GM12878 (cell line): ENCODE measurements around the gene MATN1. TPM values are rescaled to one million over a fixed set of nuclear protein-coding genes. Genes with fewer than 3 reads are reported as not detected.

Source experiments
- ATAC-seq: fragments of 200-7000 bp; cut with Tn5 transposase; 3 replicates; pipeline ENCODE4 v1.9.1; 2020; ENCODE audit warnings: mild to moderate bottlenecking, moderate library complexity
- BruUV-seq: library from RNA; stranded (reverse); fragments of 400-500 nt; replicated peaks from 2 replicates; lab custom pipeline; 2021; lab: Mats Ljungman, UMichigan
- CTCF ChIA-PET: fragments of 300-600 bp; sonication (Branson Sonifier 250); formaldehyde crosslinking; extraction: SDS; loops from one replicate; lab custom pipeline; 2021; ENCODE audit warnings: inconsistent platforms; lab: Yijun Ruan, JAX
- POLR2A ChIA-PET: fragments of 350-600 bp; formaldehyde crosslinking; extraction: SDS; loops from one replicate; lab custom pipeline; 2021; ENCODE audit warnings: inconsistent platforms; lab: Charles Lee
- RAD21 ChIA-PET: fragments of 300-600 bp; sonication (Branson Sonifier 250); formaldehyde crosslinking; loops from one replicate; lab custom pipeline; 2023; ENCODE audit warnings: antibody characterized with exemption; ENCODE audit not compliant: unreplicated experiment; lab: Charles Lee
- SMC1A ChIA-PET: fragments of 300-600 bp; sonication (Branson Sonifier 250); formaldehyde crosslinking; loops from one replicate; lab custom pipeline; 2023; ENCODE audit not compliant: unreplicated experiment, uncharacterized antibody; lab: Charles Lee
- DNase-seq: peaks from one replicate; pipeline ENCODE4 v3.0.0-alpha.2; 2011; ENCODE audit warnings: low read depth, low spot score
- FAIRE-seq: peaks from 3 replicates; lab custom pipeline; 2011; peaks lifted over from hg19 to GRCh38; lab: Jason Lieb, UNC
- H2AFZ ChIP-seq: 2 replicates; pipeline ENCODE4 v1.6.0; 2011; ENCODE audit warnings: low read depth, low read length, control low read depth; ENCODE audit not compliant: control insufficient read depth
- H3K27ac ChIP-seq: 2 replicates; pipeline ENCODE4 v1.5.1; 2011; ENCODE audit warnings: control low read depth; ENCODE audit not compliant: control insufficient read depth, insufficient read depth
- H3K27me3 ChIP-seq, 2 experiments: replicated peaks in 1 of 2; 2 replicates each; pipeline versions ENCODE4 v1.6.0 to v1.6.1; 2011; ENCODE audit warnings: low read length in 1 of 2; ENCODE audit not compliant: control insufficient read depth in 2 of 2, insufficient read depth in 2 of 2
- H3K36me3 ChIP-seq, 2 experiments: 2 replicates each; pipeline ENCODE4 v1.5.1; 2011; ENCODE audit warnings: low read length in 1 of 2; ENCODE audit not compliant: control insufficient read depth in 2 of 2, insufficient read depth in 2 of 2
- H3K4me1 ChIP-seq: 2 replicates; pipeline ENCODE4 v1.6.1; 2011; ENCODE audit warnings: mild to moderate bottlenecking, low read length, moderate library complexity, mixed read lengths; ENCODE audit not compliant: control insufficient read depth, insufficient read depth
- H3K4me2 ChIP-seq: 2 replicates; pipeline ENCODE4 v1.6.0; 2011; ENCODE audit warnings: control low read depth; ENCODE audit not compliant: control insufficient read depth, insufficient read depth
- H3K4me3 ChIP-seq: fragments of 200-600 bp; sonication (generic); 2 replicates; pipeline ENCODE4 v1.5.1; 2016
- H3K79me2 ChIP-seq: 2 replicates; pipeline ENCODE4 v1.6.0; 2011; ENCODE audit warnings: low read length; ENCODE audit not compliant: control insufficient read depth, insufficient read depth
- H3K9ac ChIP-seq: 2 replicates; pipeline ENCODE4 v1.8.0; 2011; ENCODE audit warnings: low read length, control low read depth, mixed read lengths; ENCODE audit not compliant: control insufficient read depth, insufficient read depth
- H3K9me3 ChIP-seq: replicated peaks from 3 replicates; pipeline ENCODE4 v1.5.1; 2011; ENCODE audit warnings: mild to moderate bottlenecking, low read length; ENCODE audit not compliant: control insufficient read depth, insufficient read depth
- H4K20me1 ChIP-seq: 2 replicates; pipeline ENCODE4 v1.6.0; 2011; ENCODE audit not compliant: control insufficient read depth, insufficient read depth
- CEBPB ChIP-seq, 2 experiments: fragments of 150-350 bp in 1 of 2; IDR thresholded peaks; 2 replicates each; pipeline ENCODE4 v1.6.1; 2012 to 2014; ENCODE audit warnings: low read depth in 2 of 2, low read length in 2 of 2, borderline replicate concordance in 1 of 2, inconsistent platforms in 1 of 2
- CEBPZ ChIP-seq: fragments of 150-350 bp; IDR thresholded peaks from 2 replicates; pipeline ENCODE4 v1.6.1; 2016; ENCODE audit warnings: low read depth, low read length
- CREB1 ChIP-seq: IDR thresholded peaks from 2 replicates; pipeline ENCODE4 v1.6.1; 2012; ENCODE audit warnings: low read depth, mild to moderate bottlenecking, inconsistent platforms
- IKZF1 ChIP-seq: fragments of 450-650 bp; conservative IDR thresholded peaks from 2 replicates; pipeline ENCODE4 v1.6.1; 2017; ENCODE audit warnings: antibody characterized with exemption, mild to moderate bottlenecking
- KLF5 ChIP-seq: fragments of 450-650 bp; IDR thresholded peaks from 2 replicates; pipeline ENCODE4 v1.6.1; 2014; ENCODE audit warnings: mild to moderate bottlenecking; ENCODE audit not compliant: partially characterized antibody
- MTA2 ChIP-seq: fragments of 450-650 bp; IDR thresholded peaks from 2 replicates; pipeline ENCODE4 v1.6.1; 2016; ENCODE audit warnings: low read depth, mild to moderate bottlenecking, moderate library complexity
- MXI1 ChIP-seq: fragments of 150-350 bp; IDR thresholded peaks from 2 replicates; pipeline ENCODE4 v1.6.1; 2011; ENCODE audit warnings: low read depth, mild to moderate bottlenecking, inconsistent platforms, low read length, improper control_type of control experiment
- NR2C1 ChIP-seq: fragments of 450-650 bp; IDR thresholded peaks from 2 replicates; pipeline ENCODE4 v1.6.1; 2017; ENCODE audit warnings: antibody characterized with exemption, mild to moderate bottlenecking, moderate library complexity
- NR2C2 ChIP-seq: IDR thresholded peaks from 2 replicates; pipeline ENCODE4 v1.6.1; 2011; ENCODE audit warnings: borderline replicate concordance, low read depth; ENCODE audit not compliant: control insufficient read depth, insufficient read length
- NR2F1 ChIP-seq: fragments of 450-650 bp; conservative IDR thresholded peaks from 2 replicates; pipeline ENCODE4 v1.6.1; 2017; ENCODE audit warnings: mild to moderate bottlenecking
- PAX8 ChIP-seq: fragments of 450-650 bp; IDR thresholded peaks from 2 replicates; pipeline ENCODE4 v1.6.1; 2017; ENCODE audit warnings: mild to moderate bottlenecking, moderate library complexity
- PML ChIP-seq: IDR thresholded peaks from 2 replicates; pipeline ENCODE4 v1.6.1; 2012; ENCODE audit warnings: low read length, inconsistent platforms
- RCOR1 ChIP-seq: conservative IDR thresholded peaks from 2 replicates; pipeline ENCODE4 v1.6.1; 2012; ENCODE audit warnings: low read depth, low read length, improper control_type of control experiment
- SMAD1 ChIP-seq: fragments of 450-650 bp; IDR thresholded peaks from 2 replicates; pipeline ENCODE4 v1.6.1; 2018; ENCODE audit warnings: mild to moderate bottlenecking, low read depth; ENCODE audit not compliant: partially characterized antibody
- SMARCA5 ChIP-seq: fragments of 450-650 bp; IDR thresholded peaks from 2 replicates; pipeline ENCODE4 v1.6.1; 2017; ENCODE audit warnings: mild to moderate bottlenecking
- TCF12 ChIP-seq: IDR thresholded peaks from 2 replicates; pipeline ENCODE4 v1.6.1; 2011; ENCODE audit warnings: low read depth, mild to moderate bottlenecking, low read length
- TCF3 ChIP-seq: IDR thresholded peaks from 2 replicates; pipeline ENCODE4 v1.6.1; 2012; ENCODE audit warnings: low read depth, mild to moderate bottlenecking, low read length, borderline replicate concordance; ENCODE audit not compliant: insufficient read depth
- WRNIP1 ChIP-seq: IDR thresholded peaks from 2 replicates; pipeline ENCODE4 v1.6.1; 2011; ENCODE audit warnings: low read depth, low read length, improper control_type of control experiment, borderline replicate concordance
- ZZZ3 ChIP-seq: IDR thresholded peaks from 2 replicates; pipeline ENCODE4 v1.6.1; 2011; ENCODE audit warnings: low read depth; ENCODE audit not compliant: control insufficient read depth, insufficient read length
- WGBS: methylation state at CpG from one replicate; pipeline ENCODE4 v1.1.6; 2016; ENCODE audit warnings: low lambda C conversion rate; ENCODE audit not compliant: insufficient replicate concordance, insufficient coverage; ENCODE audit errors: missing lambda C conversion rate; 5-methylcytosine and 5-hydroxymethylcytosine counted together
- in situ Hi-C: fragments of 300-500 bp; cut with MboI; formaldehyde crosslinking; loops from 9 replicates; pipeline ENCODE4 v1.14.3; 2018; ENCODE audit warnings: mixed read lengths
- intact Hi-C: fragments of 100-400 bp; cut with micrococcal nuclease; formaldehyde crosslinking; loops from one replicate; pipeline ENCODE4 v1.14.2; 2022; ENCODE audit not compliant: unreplicated experiment
- polyA plus RNA-seq, 11 experiments: library from polyadenylated mRNA; depleted of rRNA in 4 of 11; unstranded in 6 of 11; stranded (reverse) in 5 of 11; fragments of >200 nt; fragmentation: Nextera tagmentation in 4 of 11; fragmentation: Illumina TruSeq in 1 of 11; extraction: Ambion mirVana in 4 of 11; extraction: Trizol in 1 of 11; gene quantifications; 1 replicate in 1 of 11; 2 replicates in 10 of 11; pipeline versions ENCODE4 v1.2.1 to v1.2.3, GENCODE V29; 2011 to 2016; ENCODE audit warnings: inconsistent platforms in 2 of 11, missing spikeins in 2 of 11, low read depth in 1 of 11
- total RNA-seq, 4 experiments: library from RNA; depleted of rRNA in 3 of 4; stranded (reverse); fragments of >200 nt in 3 of 4; fragmentation: Illumina TruSeq in 1 of 4; extraction: Trizol in 1 of 4; gene quantifications; 2 replicates each; pipeline versions ENCODE4 v1.2.1 to v1.2.3, GENCODE V29; 2013 to 2021
- TF ChIP-seq, protein P1 (sequence below): fragments of 450-650 bp; conservative IDR thresholded peaks from 2 replicates; pipeline ENCODE4 v1.6.1; 2017; ENCODE audit warnings: mild to moderate bottlenecking, moderate library complexity

MATN1 gene
- total and polyA plus RNA-seq, 10 of the 15 experiments (the other 5 are each of a cell fraction or from before 2014, with no cell fraction given) = 0.04 to 0.50 (median 0.10) TPM; not detected in 1

GRCh38 chr1:30754684-30755171 lies 31.3 kb upstream of the MATN1 start:
- ChIA-PET RAD21 (interaction anchor here (0.8 to 17.1 kb wide), 8 partner anchors 5 to 752 kb away, joined by 3 to 462 read pairs (median 126); partner anchors contain the start of gene LAPTM5), POLR2A (interaction anchor here (0.9 to 22.5 kb wide), 6 partner anchors 6 to 28 kb away, joined by 3 to 741 read pairs (median 51); partner anchors contain the start of gene LAPTM5), CTCF (interaction anchor here (0.7 to 16.5 kb wide), 12 partner anchors 8 to 34 kb away, joined by 3 to 161 read pairs (median 5); no protein-coding TSS in a partner anchor), SMC1A (interaction anchor here (1.5 to 24.8 kb wide), 5 partner anchors 4 to 26 kb away, joined by 4 to 556 read pairs (median 440); partner anchors contain the start of genes LAPTM5 and MATN1)
- in situ Hi-C loops = loop anchor here (10.0 kb wide), 1 partner anchor 1180 kb away; the partner anchor contains the start of gene PTP4A2
- no peaks in the 10 kb centered on the region for H3K9me3 ChIP-seq
- peak; percentile 55 for ATAC-seq
- peaks cover 48% of the 10 kb centered on the region for H3K4me1 ChIP-seq
- no peaks in the 10 kb centered on the region for H3K27me3 ChIP-seq
- H4K20me1 ChIP-seq = no peaks in the 10 kb centered on the region
- H3K36me3 ChIP-seq = peaks cover 2 to 6% of the 10 kb centered on the region in 2 experiments; a peak in 3 of 4 replicates
- peak overlapping the region; percentile 97 for H3K9ac ChIP-seq
- DNase-seq = peak; percentile 95
- H3K4me2 ChIP-seq = peak overlapping the region; percentile 75
- BruUV-seq = no TSS peak
- H2AFZ ChIP-seq = no peak overlapping the region
- FAIRE-seq = peak; percentile 75
- 1% methylated on average over 9 of the region's 9 CpGs for WGBS
- H3K4me3 ChIP-seq = peak overlapping the region; percentile 98
- H3K79me2 ChIP-seq = peaks cover 99% of the 10 kb centered on the region
- intact Hi-C loops = loop anchor here (1.0 kb wide), 3 partner anchors 10 to 25 kb away; no protein-coding TSS in a partner anchor
- peak overlapping the region; percentile 93 for H3K27ac ChIP-seq
- TF ChIP-seq CEBPB (IDR thresholded peaks at IDR 0.05; ENCODE audit: borderline replicate concordance in 1 of 2, low read depth in 2 of 2, low read length in 2 of 2) = no peak
- TF ChIP-seq, protein P1, sequence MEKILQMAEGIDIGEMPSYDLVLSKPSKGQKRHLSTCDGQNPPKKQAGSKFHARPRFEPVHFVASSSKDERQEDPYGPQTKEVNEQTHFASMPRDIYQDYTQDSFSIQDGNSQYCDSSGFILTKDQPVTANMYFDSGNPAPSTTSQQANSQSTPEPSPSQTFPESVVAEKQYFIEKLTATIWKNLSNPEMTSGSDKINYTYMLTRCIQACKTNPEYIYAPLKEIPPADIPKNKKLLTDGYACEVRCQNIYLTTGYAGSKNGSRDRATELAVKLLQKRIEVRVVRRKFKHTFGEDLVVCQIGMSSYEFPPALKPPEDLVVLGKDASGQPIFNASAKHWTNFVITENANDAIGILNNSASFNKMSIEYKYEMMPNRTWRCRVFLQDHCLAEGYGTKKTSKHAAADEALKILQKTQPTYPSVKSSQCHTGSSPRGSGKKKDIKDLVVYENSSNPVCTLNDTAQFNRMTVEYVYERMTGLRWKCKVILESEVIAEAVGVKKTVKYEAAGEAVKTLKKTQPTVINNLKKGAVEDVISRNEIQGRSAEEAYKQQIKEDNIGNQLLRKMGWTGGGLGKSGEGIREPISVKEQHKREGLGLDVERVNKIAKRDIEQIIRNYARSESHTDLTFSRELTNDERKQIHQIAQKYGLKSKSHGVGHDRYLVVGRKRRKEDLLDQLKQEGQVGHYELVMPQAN = peak; percentile 88
- peak; percentile 100 for TF ChIP-seq TCF12
- TF ChIP-seq CEBPZ = no peak
- TF ChIP-seq SMAD1 = no peak
- TF ChIP-seq CREB1 = no peak
- TF ChIP-seq SMARCA5 = 0 out of 2 replicates have a peak, but pooled peaks have one; percentile 18
- TF ChIP-seq TCF3 = peak; percentile 99
- TF ChIP-seq NR2C1 = no peak
- TF ChIP-seq NR2C2 = no peak
- peak; percentile 98 for TF ChIP-seq IKZF1
- peak; percentile 89 for TF ChIP-seq MTA2
- TF ChIP-seq RCOR1 = 0 out of 2 replicates have a peak, but pooled peaks have one; percentile 38
- no peak for TF ChIP-seq WRNIP1
- TF ChIP-seq NR2F1 = peak; percentile 79
- TF ChIP-seq PML = no peak
- TF ChIP-seq KLF5 = peak; percentile 73
- TF ChIP-seq PAX8 = peak; percentile 88; the same call in 1 of the 2 replicates
- TF ChIP-seq MXI1 = peak; percentile 89
- no peak for TF ChIP-seq ZZZ3
